ENCODE measurements around the gene TMEM120B.

The TMEM120B gene

GRCh38 chr12:121817648-121818043, 105.1 kb downstream of the TMEM120B start:
- Histone ChIP-seq H3K4me1 (ENCODE audit: control insufficient read depth in 1 of 2, insufficient read depth in 2 of 2, low read length in 2 of 2) (peaks cover 7 to 13% of the 10 kb centered on the region in 2 donors), H3K27me3 (ENCODE audit: low read depth, low read length) (no peaks in the 10 kb centered on the region), H3K27ac (ENCODE audit: low read length) (no peak overlapping the region), H3K36me3 (ENCODE audit: control insufficient read depth in 1 of 2, insufficient read depth in 2 of 2, low read length in 2 of 2) (peaks cover 40 to 77% of the 10 kb centered on the region in 2 donors), H3K9me3 (ENCODE audit: control insufficient read depth in 1 of 2, low read length in 2 of 2) (no peaks in the 10 kb centered on the region), H3K4me3 (ENCODE audit: low read depth in 1 of 2, low read length in 2 of 2) (no peak overlapping the region)

- Histone ChIP-seq H3K4me1 (ENCODE audit: control insufficient read depth in 1 of 2, insufficient read depth in 2 of 2, low read length in 2 of 2) (no peaks in the 10 kb centered on the region), H3K4me3 (ENCODE audit: low read depth in 1 of 2, low read length in 2 of 2) (no peak overlapping the region), H3K9me3 (ENCODE audit: control insufficient read depth in 1 of 2, low read length in 2 of 2) (no peaks in the 10 kb centered on the region), H3K27me3 (ENCODE audit: low read depth, low read length) (no peaks in the 10 kb centered on the region), H3K27ac (ENCODE audit: low read length) (no peak overlapping the region), H3K36me3 (ENCODE audit: control insufficient read depth in 1 of 2, insufficient read depth in 2 of 2, low read length in 2 of 2) (peaks cover 44 to 80% of the 10 kb centered on the region in 2 donors)
Measured at GRCh38 chr12:121819212-121819949, 106.8 kb downstream of the TMEM120B start.

GRCh38 chr12:121820056-121820455, 107.5 kb downstream of the TMEM120B start:
- Histone ChIP-seq H3K27ac (ENCODE audit: low read length) (no peak overlapping the region), H3K4me1 (ENCODE audit: control insufficient read depth in 1 of 2, insufficient read depth in 2 of 2, low read length in 2 of 2) (no peaks in the 10 kb centered on the region), H3K36me3 (ENCODE audit: control insufficient read depth in 1 of 2, insufficient read depth in 2 of 2, low read length in 2 of 2) (peaks cover 44 to 75% of the 10 kb centered on the region in 2 donors), H3K27me3 (ENCODE audit: low read depth, low read length) (no peaks in the 10 kb centered on the region), H3K4me3 (ENCODE audit: low read depth in 1 of 2, low read length in 2 of 2) (no peak overlapping the region), H3K9me3 (ENCODE audit: control insufficient read depth in 1 of 2, low read length in 2 of 2) (no peaks in the 10 kb centered on the region)

GRCh38 chr12:121822393-121823100, 110.0 kb downstream of the TMEM120B start:
- Histone ChIP-seq H3K4me3 (ENCODE audit: low read depth in 1 of 2, low read length in 2 of 2) (no peak overlapping the region), H3K36me3 (ENCODE audit: control insufficient read depth in 1 of 2, insufficient read depth in 2 of 2, low read length in 2 of 2) (peaks cover 34 to 74% of the 10 kb centered on the region in 2 donors), H3K9me3 (ENCODE audit: control insufficient read depth in 1 of 2, low read length in 2 of 2) (no peaks in the 10 kb centered on the region), H3K4me1 (ENCODE audit: control insufficient read depth in 1 of 2, insufficient read depth in 2 of 2, low read length in 2 of 2) (no peaks in the 10 kb centered on the region), H3K27ac (ENCODE audit: low read length) (no peak overlapping the region), H3K27me3 (ENCODE audit: low read depth, low read length) (no peaks in the 10 kb centered on the region)

GRCh38 chr12:121823101-121823726, 110.7 kb downstream of the TMEM120B start:
- H3K4me1 ChIP-seq (ENCODE audit: control insufficient read depth in 1 of 2, insufficient read depth in 2 of 2, low read length in 2 of 2) = no peaks in the 10 kb centered on the region

GRCh38 chr12:121823727-121824115, 111.2 kb downstream of the TMEM120B start:
- peaks cover 39 to 79% of the 10 kb centered on the region in 2 donors for H3K36me3 ChIP-seq (ENCODE audit: control insufficient read depth in 1 of 2, insufficient read depth in 2 of 2, low read length in 2 of 2)
- H3K27me3 ChIP-seq (ENCODE audit: low read depth, low read length) = no peaks in the 10 kb centered on the region
- no peaks in the 10 kb centered on the region for H3K9me3 ChIP-seq (ENCODE audit: control insufficient read depth in 1 of 2, low read length in 2 of 2)
- no peak overlapping the region for H3K27ac ChIP-seq (ENCODE audit: low read length)
- no peak overlapping the region for H3K4me3 ChIP-seq (ENCODE audit: low read depth in 1 of 2, low read length in 2 of 2)
- no peaks in the 10 kb centered on the region for H3K4me1 ChIP-seq (ENCODE audit: control insufficient read depth in 1 of 2, insufficient read depth in 2 of 2, low read length in 2 of 2)

More at GRCh38 chr12:121823101-121823726, 110.7 kb downstream of the TMEM120B start:
- H3K27me3 ChIP-seq (ENCODE audit: low read depth, low read length) = no peaks in the 10 kb centered on the region
- no peaks in the 10 kb centered on the region for H3K9me3 ChIP-seq (ENCODE audit: control insufficient read depth in 1 of 2, low read length in 2 of 2)
- H3K4me3 ChIP-seq (ENCODE audit: low read depth in 1 of 2, low read length in 2 of 2) = no peak overlapping the region
- H3K27ac ChIP-seq (ENCODE audit: low read length) = no peak overlapping the region
- peaks cover 34 to 74% of the 10 kb centered on the region in 2 donors for H3K36me3 ChIP-seq (ENCODE audit: control insufficient read depth in 1 of 2, insufficient read depth in 2 of 2, low read length in 2 of 2)

- Histone ChIP-seq H3K27me3 (ENCODE audit: low read depth, low read length) (no peaks in the 10 kb centered on the region), H3K4me3 (ENCODE audit: low read depth in 1 of 2, low read length in 2 of 2) (no peak overlapping the region), H3K36me3 (ENCODE audit: control insufficient read depth in 1 of 2, insufficient read depth in 2 of 2, low read length in 2 of 2) (peaks cover 29 to 78% of the 10 kb centered on the region in 2 donors), H3K9me3 (ENCODE audit: control insufficient read depth in 1 of 2, low read length in 2 of 2) (no peaks in the 10 kb centered on the region), H3K4me1 (ENCODE audit: control insufficient read depth in 1 of 2, insufficient read depth in 2 of 2, low read length in 2 of 2) (peaks cover 0 to 9% of the 10 kb centered on the region in 2 donors), H3K27ac (ENCODE audit: low read length) (no peak overlapping the region)
Measured at GRCh38 chr12:121825041-121825523, 112.5 kb downstream of the TMEM120B start.

- Histone ChIP-seq H3K4me3 (ENCODE audit: low read depth in 1 of 2, low read length in 2 of 2) (no peak overlapping the region), H3K27me3 (ENCODE audit: low read depth, low read length) (no peaks in the 10 kb centered on the region), H3K27ac (ENCODE audit: low read length) (no peak overlapping the region), H3K36me3 (ENCODE audit: control insufficient read depth in 1 of 2, insufficient read depth in 2 of 2, low read length in 2 of 2) (peaks cover 35 to 81% of the 10 kb centered on the region in 2 donors), H3K9me3 (ENCODE audit: control insufficient read depth in 1 of 2, low read length in 2 of 2) (no peaks in the 10 kb centered on the region), H3K4me1 (ENCODE audit: control insufficient read depth in 1 of 2, insufficient read depth in 2 of 2, low read length in 2 of 2) (peaks cover 0 to 9% of the 10 kb centered on the region in 2 donors)
Measured at GRCh38 chr12:121826318-121827150, 114.0 kb downstream of the TMEM120B start.

GRCh38 chr12:121827351-121828099, 115.0 kb downstream of the TMEM120B start:
- peaks cover 43 to 83% of the 10 kb centered on the region in 2 donors for H3K36me3 ChIP-seq (ENCODE audit: control insufficient read depth in 1 of 2, insufficient read depth in 2 of 2, low read length in 2 of 2)
- no peak overlapping the region for H3K4me3 ChIP-seq (ENCODE audit: low read depth in 1 of 2, low read length in 2 of 2)
- H3K27ac ChIP-seq (ENCODE audit: low read length) = no peak overlapping the region
- H3K27me3 ChIP-seq (ENCODE audit: low read depth, low read length) = no peaks in the 10 kb centered on the region
- peaks cover 0 to 9% of the 10 kb centered on the region in 2 donors for H3K4me1 ChIP-seq (ENCODE audit: control insufficient read depth in 1 of 2, insufficient read depth in 2 of 2, low read length in 2 of 2)
- H3K9me3 ChIP-seq (ENCODE audit: control insufficient read depth in 1 of 2, low read length in 2 of 2) = no peaks in the 10 kb centered on the region

- H3K9me3 ChIP-seq (ENCODE audit: control insufficient read depth in 1 of 2, low read length in 2 of 2) = no peaks in the 10 kb centered on the region
- H3K27ac ChIP-seq (ENCODE audit: low read length) = no peak overlapping the region
- peaks cover 43 to 76% of the 10 kb centered on the region in 2 donors for H3K36me3 ChIP-seq (ENCODE audit: control insufficient read depth in 1 of 2, insufficient read depth in 2 of 2, low read length in 2 of 2)
- no peaks in the 10 kb centered on the region for H3K27me3 ChIP-seq (ENCODE audit: low read depth, low read length)
- H3K4me1 ChIP-seq (ENCODE audit: control insufficient read depth in 1 of 2, insufficient read depth in 2 of 2, low read length in 2 of 2) = peaks cover 0 to 9% of the 10 kb centered on the region in 2 donors
- no peak overlapping the region for H3K4me3 ChIP-seq (ENCODE audit: low read depth in 1 of 2, low read length in 2 of 2)
Measured at GRCh38 chr12:121828306-121828705, 115.8 kb downstream of the TMEM120B start.

Measured in muscle layer of duodenum (tissue), 2 donors.